HL-60 (cell line): Measurements from ENCODE around the gene KCTD16.

Experiments
- DNase-seq, 2 experiments: peaks; one replicate each; pipeline ENCODE4 v3.0.0-alpha.2; 2010 to 2020; ENCODE audit warnings: low read depth in 1 of 2, low spot score in 1 of 2
- H3K27ac ChIP-seq: fragments of 250-450 bp; sonication (Bioruptor Pico); replicated peaks from 2 replicates; pipeline ENCODE4 v1.5.1; 2020; ENCODE audit warnings: mild to moderate bottlenecking, moderate library complexity
- H3K27me3 ChIP-seq: fragments of 250-450 bp; sonication (Bioruptor Pico); 2 replicates; pipeline ENCODE4 v1.5.1; 2021; ENCODE audit warnings: mild to moderate bottlenecking, moderate library complexity; ENCODE audit not compliant: insufficient read depth, poor library complexity, severe bottlenecking
- H3K4me3 ChIP-seq: replicated peaks from 2 replicates; pipeline ENCODE4 v1.5.1; 2011; ENCODE audit warnings: mild to moderate bottlenecking, control low read depth, low read length; ENCODE audit not compliant: insufficient read depth
- GABPA ChIP-seq: IDR thresholded peaks from 2 replicates; pipeline ENCODE4 v1.6.1; 2012; ENCODE audit warnings: low read depth
- POLR2AphosphoS5 ChIP-seq: IDR thresholded peaks from 2 replicates; pipeline ENCODE4 v1.6.1; 2012; ENCODE audit warnings: low read depth
- REST ChIP-seq: IDR thresholded peaks from 2 replicates; pipeline ENCODE4 v1.6.1; 2012; ENCODE audit warnings: low read depth; ENCODE audit not compliant: insufficient replicate concordance
- SPI1 ChIP-seq: IDR thresholded peaks from 2 replicates; pipeline ENCODE4 v1.6.1; 2012; ENCODE audit warnings: low read depth, mild to moderate bottlenecking, borderline replicate concordance
- TF ChIP-seq, protein P1 (sequence below): IDR thresholded peaks from one replicate; pipeline ENCODE4 v1.5.1; 2011; ENCODE audit warnings: low read length, control low read depth, inconsistent platforms; ENCODE audit not compliant: insufficient read depth

Gene KCTD16

DNA sequence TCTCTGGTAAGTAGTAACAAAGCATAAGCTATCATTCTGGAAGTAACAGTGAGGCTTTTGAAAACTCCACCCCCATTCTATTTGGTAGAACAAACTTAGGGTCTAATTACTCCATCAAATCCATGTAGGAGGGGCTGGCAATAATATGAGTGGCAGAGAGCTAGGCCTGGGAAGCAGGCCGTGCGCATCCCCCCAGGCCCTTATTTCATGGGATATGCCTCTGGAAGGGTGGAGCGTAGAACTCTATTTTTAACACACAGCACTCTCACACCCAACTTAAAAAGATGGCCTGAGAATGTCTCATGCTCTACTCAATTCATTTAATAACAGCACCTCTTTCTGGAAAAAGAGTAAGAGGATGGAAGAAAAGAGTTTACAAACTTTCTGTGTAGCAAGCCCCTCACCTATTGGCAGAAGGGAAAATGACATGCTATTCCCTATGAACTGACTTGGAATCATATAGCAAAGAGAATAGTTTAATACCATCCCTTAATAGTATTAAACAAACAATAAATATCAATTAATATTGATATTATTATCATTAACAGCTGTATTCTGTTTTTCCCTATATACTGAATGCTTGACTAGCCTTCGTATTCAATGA, 233.2 kb downstream of the KCTD16 start:
- DNase-seq = no peak
- H3K27ac ChIP-seq = no peak overlapping the region
- TF ChIP-seq, protein P1, sequence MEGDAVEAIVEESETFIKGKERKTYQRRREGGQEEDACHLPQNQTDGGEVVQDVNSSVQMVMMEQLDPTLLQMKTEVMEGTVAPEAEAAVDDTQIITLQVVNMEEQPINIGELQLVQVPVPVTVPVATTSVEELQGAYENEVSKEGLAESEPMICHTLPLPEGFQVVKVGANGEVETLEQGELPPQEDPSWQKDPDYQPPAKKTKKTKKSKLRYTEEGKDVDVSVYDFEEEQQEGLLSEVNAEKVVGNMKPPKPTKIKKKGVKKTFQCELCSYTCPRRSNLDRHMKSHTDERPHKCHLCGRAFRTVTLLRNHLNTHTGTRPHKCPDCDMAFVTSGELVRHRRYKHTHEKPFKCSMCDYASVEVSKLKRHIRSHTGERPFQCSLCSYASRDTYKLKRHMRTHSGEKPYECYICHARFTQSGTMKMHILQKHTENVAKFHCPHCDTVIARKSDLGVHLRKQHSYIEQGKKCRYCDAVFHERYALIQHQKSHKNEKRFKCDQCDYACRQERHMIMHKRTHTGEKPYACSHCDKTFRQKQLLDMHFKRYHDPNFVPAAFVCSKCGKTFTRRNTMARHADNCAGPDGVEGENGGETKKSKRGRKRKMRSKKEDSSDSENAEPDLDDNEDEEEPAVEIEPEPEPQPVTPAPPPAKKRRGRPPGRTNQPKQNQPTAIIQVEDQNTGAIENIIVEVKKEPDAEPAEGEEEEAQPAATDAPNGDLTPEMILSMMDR = no peak
- TF ChIP-seq REST = no peak
- no peak for TF ChIP-seq SPI1
- no peak for TF ChIP-seq POLR2AphosphoS5
- no peak for TF ChIP-seq GABPA
- H3K27me3 ChIP-seq = no peaks in the 10 kb centered on the region
- H3K4me3 ChIP-seq = no peak overlapping the region

- H3K4me3 ChIP-seq = no peak overlapping the region
- TF ChIP-seq REST (no peak), POLR2AphosphoS5 (no peak), GABPA (no peak), SPI1 (no peak)
- TF ChIP-seq, protein P1 = no peak
- no peak for DNase-seq
- no peak overlapping the region for H3K27ac ChIP-seq
- H3K27me3 ChIP-seq = no peaks in the 10 kb centered on the region
These were observed 234.0 kb downstream of the KCTD16 start for GRCh38 chr5:144404672-144405071.

- TF ChIP-seq, protein P1 = no peak
- TF ChIP-seq REST (no peak), SPI1 (no peak), GABPA (no peak), POLR2AphosphoS5 (no peak)
- no peaks in the 10 kb centered on the region for H3K27me3 ChIP-seq
- peak overlapping the region; percentile 74 for H3K27ac ChIP-seq
- DNase-seq = no peak
- H3K4me3 ChIP-seq = no peak overlapping the region
These were observed 235.3 kb downstream of the KCTD16 start for GRCh38 chr5:144405991-144406390.
